CMK (cell line): Measurements from ENCODE around the gene APH1B.
"Not testable (repeated sequence)": the region's sequence is repeated elsewhere in the genome, so short reads cannot be mapped to it uniquely, and the experiment has no call there.

Source experiments
- DNase-seq: peaks from one replicate; pipeline ENCODE4 v3.0.0-alpha.2; 2010; ENCODE audit warnings: low read depth

The APH1B gene

GRCh38 chr15:63299943-63300575, 22.7 kb downstream of the APH1B start:
- DNase-seq, result peak; percentile 29

- DNase-seq, result no peak
These were observed 23.7 kb downstream of the APH1B start for GRCh38 chr15:63301088-63301487.

- DNase-seq, result no peak
These were observed 27.9 kb downstream of the APH1B start for GRCh38 chr15:63305260-63305659.

DNA sequence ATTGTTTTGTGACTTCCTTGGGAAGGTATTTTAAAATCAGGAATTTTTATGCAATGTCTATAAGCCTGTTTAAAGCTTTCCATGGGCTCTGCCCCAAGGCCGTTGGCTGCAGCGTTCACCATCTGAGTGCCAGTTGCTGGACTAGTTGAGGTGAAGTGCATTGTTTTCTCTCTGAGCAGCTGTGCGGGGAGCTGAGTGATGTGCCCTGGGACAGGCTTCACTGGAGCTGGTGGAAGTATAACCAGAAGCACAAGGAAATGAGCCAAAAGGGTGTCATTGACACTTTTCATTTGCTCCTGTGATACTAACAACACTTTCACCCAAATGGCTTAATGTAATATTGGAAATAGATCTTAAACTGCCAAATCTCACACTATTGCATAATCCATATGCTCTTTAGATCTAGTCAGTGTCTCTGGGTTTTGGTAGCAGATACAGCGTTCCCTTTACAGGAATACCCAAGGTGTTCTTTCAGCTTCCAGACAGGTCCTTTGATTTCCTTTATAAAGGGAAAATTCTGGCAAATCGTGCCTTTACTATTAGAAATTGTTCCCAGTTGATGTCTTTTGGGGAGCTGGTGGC, 29.2 kb downstream of the APH1B start:
- no peak for DNase-seq

- no peak for DNase-seq
These were observed 31.1 kb downstream of the APH1B start for GRCh38 chr15:63308491-63308890.

DNA sequence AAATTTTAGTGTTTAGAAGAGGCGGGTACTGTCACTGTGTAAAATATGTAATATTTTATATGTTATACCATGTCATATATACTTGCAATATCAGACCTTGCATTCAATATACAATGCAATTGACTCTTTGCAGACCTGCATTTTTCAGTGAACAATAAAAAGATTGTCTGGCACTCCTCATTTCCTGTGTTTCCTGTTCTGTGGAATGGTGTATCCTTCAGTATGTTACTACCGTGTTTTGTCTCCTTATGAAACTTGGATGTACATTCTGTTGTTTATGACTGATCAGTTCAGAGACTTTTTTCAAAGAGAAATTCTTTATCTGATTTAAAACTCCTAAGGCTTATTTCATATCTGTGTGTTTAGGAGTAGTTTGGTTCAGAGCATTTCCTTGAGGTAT, 31.5 kb downstream of the APH1B start:
- DNase-seq, result no peak

DNA sequence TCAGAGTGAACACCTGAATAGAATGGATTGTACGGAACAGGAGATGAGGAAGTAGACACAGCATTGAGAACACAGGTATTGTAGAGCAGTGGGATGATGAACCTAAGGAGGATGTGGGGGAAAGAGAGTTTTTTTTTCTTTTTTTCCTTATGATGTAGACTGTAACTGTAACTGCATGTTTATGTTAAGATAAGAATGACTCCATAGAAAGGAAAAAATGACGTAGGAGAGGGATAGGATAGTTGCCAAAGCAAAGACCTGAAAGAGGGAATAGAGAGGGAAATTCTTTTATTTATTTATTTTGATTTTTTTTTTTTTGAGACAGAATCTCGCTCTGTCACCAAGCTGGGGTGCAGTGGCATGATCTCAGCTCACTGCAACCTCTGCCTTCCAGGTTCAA, 33.2 kb downstream of the APH1B start:
- no peak for DNase-seq

DNA sequence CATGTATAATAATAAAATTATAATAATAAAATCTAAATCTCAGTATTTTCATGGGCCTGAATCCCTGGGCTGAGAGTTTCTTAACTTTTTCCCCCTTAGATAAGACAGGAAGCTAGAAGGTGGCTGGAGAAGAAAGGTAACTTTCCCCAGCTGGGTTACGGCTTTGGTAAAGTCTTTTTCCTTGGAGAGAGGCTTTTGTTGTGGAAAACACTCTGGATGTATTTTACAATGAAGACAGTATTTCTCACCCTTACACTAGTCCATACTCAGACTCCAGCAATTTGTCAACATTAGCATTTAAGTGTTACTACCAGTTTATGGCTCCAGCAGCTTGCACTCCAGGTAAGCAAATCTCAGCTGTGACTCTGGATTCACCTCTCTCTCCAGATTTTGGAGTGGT, 34.9 kb downstream of the APH1B start:
- no peak for DNase-seq

- no peak for DNase-seq
These were observed 36.4 kb downstream of the APH1B start for GRCh38 chr15:63313825-63314224.

DNA sequence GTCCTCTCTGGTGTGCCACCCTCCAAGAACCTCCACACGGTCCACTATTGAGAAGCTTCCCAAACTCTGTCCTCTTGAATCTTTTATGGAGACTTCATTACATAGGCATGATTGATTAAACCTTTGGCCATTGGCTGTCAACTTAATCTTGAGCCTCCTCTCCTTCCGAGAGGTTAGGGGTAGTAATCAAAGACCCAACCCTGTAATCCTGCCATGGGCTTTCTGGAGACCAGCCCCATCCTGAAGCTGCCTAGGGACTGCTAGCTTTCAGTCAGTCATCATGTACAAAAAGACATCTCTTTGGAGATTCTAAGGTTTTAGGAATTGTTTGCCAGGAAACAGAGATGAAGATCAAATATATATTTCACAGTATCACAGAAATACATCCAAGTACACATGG, 37.0 kb downstream of the APH1B start:
- no peak for DNase-seq

DNA sequence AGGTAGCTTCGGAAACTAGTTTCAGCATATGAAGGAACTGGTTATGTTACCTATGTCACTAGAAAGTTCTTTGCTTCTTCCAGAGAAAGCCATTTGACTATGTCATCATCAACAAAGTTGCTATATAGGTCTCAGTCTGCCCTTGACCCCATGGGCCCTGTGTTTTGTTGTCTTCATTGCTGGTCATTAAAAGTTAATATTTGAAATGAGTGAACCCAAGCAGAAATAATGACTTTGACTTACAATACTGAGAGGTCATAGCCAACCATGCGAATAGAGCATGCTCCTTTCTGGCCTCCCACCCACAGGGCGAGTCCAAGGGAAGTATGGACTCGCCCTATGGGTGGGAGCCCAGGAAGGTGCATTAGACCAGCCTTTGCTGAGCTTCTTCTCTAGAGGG, 40.9 kb downstream of the APH1B start:
- no peak for DNase-seq

DNA sequence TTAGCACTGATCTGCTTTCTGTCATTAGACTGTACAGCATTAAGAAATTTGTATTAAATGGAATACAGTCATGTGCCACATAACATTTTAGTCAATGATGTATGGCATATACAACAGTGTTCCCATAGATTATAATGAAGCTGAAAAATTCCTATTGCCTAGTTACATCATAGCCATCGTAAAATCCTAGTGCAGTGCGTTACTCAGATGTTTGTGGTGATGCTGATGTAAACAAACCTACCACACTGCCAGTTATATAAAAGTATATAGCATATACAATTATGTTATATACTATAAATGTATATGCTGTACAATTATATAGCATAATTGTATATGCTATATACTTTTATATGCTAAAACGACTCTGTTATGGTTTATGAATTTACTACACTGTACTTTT, 41.7 kb downstream of the APH1B start:
- no peak for DNase-seq

DNA sequence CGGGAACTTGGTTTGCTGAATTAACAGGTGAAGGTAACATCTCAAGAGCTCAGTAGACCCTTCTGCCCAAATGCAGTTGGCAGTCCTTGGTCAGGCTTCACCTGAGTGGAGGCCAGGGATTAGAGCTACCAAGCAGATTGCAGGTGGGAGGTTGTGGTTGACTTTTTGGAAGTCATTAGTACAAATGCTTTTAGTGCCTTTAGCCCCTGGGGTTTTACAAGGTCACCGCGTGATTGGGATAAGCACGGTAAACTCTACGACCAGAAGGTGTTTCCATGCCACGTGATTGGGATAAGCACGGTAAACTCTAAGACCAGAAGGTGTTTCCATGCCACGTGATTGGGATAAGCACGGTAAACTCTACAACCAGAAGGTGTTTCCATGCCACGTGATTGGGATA, 43.0 kb downstream of the APH1B start:
- not testable (repeated sequence) for DNase-seq

- not testable (repeated sequence) for DNase-seq
These were observed 43.6 kb downstream of the APH1B start for GRCh38 chr15:63320981-63321380.

- no peak for DNase-seq
These were observed 44.1 kb downstream of the APH1B start for GRCh38 chr15:63321462-63321861.

GRCh38 chr15:63322541-63322940, 45.1 kb downstream of the APH1B start:
- no peak for DNase-seq

GRCh38 chr15:63323798-63324563, 46.6 kb downstream of the APH1B start:
- no peak for DNase-seq

GRCh38 chr15:63324770-63325169, 47.4 kb downstream of the APH1B start:
- DNase-seq, result no peak

- no peak for DNase-seq
These were observed 50.4 kb downstream of the APH1B start for GRCh38 chr15:63327648-63328421.

DNA sequence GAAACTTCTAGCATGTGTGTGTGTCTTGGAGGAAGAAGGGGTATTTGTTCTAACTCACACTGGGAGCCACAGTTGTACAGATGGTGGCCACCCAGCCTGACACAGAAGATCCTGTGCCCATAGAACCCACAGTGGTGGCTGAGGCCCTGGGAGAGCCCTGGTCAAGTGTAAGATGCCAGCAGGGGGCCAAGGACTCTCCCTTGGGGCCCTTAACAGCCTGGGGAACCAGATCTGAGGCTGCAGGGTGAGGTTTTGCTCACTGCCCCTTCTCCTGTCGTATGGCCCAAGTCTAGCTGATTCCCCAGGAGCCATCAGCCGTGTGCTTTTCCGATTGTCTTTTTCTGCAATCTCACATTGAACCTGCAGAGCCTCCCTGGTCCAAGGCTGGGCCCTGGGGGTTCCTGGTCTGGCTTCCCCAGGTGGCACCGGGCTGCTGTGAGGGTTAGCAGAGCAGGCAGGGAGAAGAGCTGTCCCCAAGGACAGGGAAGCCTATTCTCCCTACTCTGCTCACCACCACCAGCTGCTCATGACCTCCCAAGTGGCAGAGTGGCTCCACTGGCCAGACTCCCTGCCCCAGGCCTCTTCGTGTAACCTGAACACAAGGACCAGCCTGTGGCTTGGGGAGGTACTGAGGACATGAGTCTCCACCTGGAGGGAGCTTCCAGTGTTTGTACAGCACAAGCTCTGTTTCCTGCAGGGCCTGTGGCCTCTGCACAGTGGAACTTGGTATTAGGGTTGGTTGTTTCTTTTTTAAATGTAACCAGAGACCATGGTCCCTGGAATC, 52.4 kb downstream of the APH1B start:
- no peak for DNase-seq

DNA sequence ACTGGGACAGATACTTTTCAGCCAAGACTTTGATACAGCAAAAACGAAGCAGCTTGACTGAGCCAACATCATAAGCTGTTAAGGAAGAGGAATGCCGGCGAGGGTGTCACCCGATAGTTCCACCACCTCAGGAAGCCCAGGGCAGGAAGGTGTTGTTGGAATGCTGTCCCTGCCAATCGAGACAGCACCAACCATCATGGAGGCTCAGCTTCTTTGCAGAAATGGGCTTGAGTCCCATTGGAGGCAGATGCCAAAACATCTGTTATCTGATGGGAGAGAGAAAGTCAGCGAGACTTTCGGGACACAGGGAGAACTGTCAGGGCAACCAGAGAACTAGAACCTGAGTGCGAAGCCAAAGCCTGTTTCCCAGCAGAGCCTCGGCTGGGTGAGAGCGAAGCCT, 53.5 kb downstream of the APH1B start:
- no peak for DNase-seq

GRCh38 chr15:63331456-63331855, 54.1 kb downstream of the APH1B start:
- DNase-seq, result no peak
